ENCODE data around the gene CTU2.

The CTU2 gene

GRCh38 chr16:88736496-88736895, 30.2 kb downstream of the CTU2 start:
- no peak for DNase-seq (ENCODE audit: insufficient read length)
- TF ChIP-seq POLR2AphosphoS5 (IDR thresholded peaks at IDR 0.05; ENCODE audit: low read depth, low read length) (no peak), TAF1 (IDR thresholded peaks at IDR 0.05; ENCODE audit: borderline replicate concordance, low read depth, low read length) (no peak), POLR2A (IDR thresholded peaks at IDR 0.05; ENCODE audit: low read depth, low read length) (no peak)
- FAIRE-seq: no peak

GRCh38 chr16:88737298-88738150, 31.2 kb downstream of the CTU2 start:
- FAIRE-seq (peak; percentile 95), DNase-seq (ENCODE audit: insufficient read length) (peak; percentile 92)
- TF ChIP-seq POLR2A (IDR thresholded peaks at IDR 0.05; ENCODE audit: low read depth, low read length) (no peak), TAF1 (IDR thresholded peaks at IDR 0.05; ENCODE audit: borderline replicate concordance, low read depth, low read length) (no peak), POLR2AphosphoS5 (IDR thresholded peaks at IDR 0.05; ENCODE audit: low read depth, low read length) (no peak)

GRCh38 chr16:88738151-88739084, 32.1 kb downstream of the CTU2 start:
- no peak for TF ChIP-seq POLR2A (IDR thresholded peaks at IDR 0.05; ENCODE audit: low read depth, low read length)
- TF ChIP-seq TAF1 (IDR thresholded peaks at IDR 0.05; ENCODE audit: borderline replicate concordance, low read depth, low read length): no peak
- TF ChIP-seq POLR2AphosphoS5 (IDR thresholded peaks at IDR 0.05; ENCODE audit: low read depth, low read length): no peak
- FAIRE-seq (no peak), DNase-seq (ENCODE audit: insufficient read length) (no peak)

- FAIRE-seq (no peak), DNase-seq (ENCODE audit: insufficient read length) (no peak)
- TF ChIP-seq POLR2A (IDR thresholded peaks at IDR 0.05; ENCODE audit: low read depth, low read length) (no peak), TAF1 (IDR thresholded peaks at IDR 0.05; ENCODE audit: borderline replicate concordance, low read depth, low read length) (no peak), POLR2AphosphoS5 (IDR thresholded peaks at IDR 0.05; ENCODE audit: low read depth, low read length) (no peak)
These were observed 33.1 kb downstream of the CTU2 start for GRCh38 chr16:88739139-88739976.

- no peak for DNase-seq (ENCODE audit: insufficient read length)
- no peak for FAIRE-seq
- TF ChIP-seq POLR2AphosphoS5 (IDR thresholded peaks at IDR 0.05; ENCODE audit: low read depth, low read length) (no peak), POLR2A (IDR thresholded peaks at IDR 0.05; ENCODE audit: low read depth, low read length) (no peak), TAF1 (IDR thresholded peaks at IDR 0.05; ENCODE audit: borderline replicate concordance, low read depth, low read length) (no peak)
These were observed 33.8 kb downstream of the CTU2 start for GRCh38 chr16:88739977-88740726.

GRCh38 chr16:88740727-88741055, 34.4 kb downstream of the CTU2 start:
- no peak for FAIRE-seq
- no peak for DNase-seq (ENCODE audit: insufficient read length)
- no peak for TF ChIP-seq POLR2A (IDR thresholded peaks at IDR 0.05; ENCODE audit: low read depth, low read length)
- TF ChIP-seq POLR2AphosphoS5 (IDR thresholded peaks at IDR 0.05; ENCODE audit: low read depth, low read length): no peak
- TF ChIP-seq TAF1 (IDR thresholded peaks at IDR 0.05; ENCODE audit: borderline replicate concordance, low read depth, low read length): no peak

GRCh38 chr16:88741368-88741767, 35.1 kb downstream of the CTU2 start:
- DNase-seq (ENCODE audit: insufficient read length) (no peak), FAIRE-seq (no peak)
- no peak for TF ChIP-seq POLR2A (IDR thresholded peaks at IDR 0.05; ENCODE audit: low read depth, low read length)
- TF ChIP-seq POLR2AphosphoS5 (IDR thresholded peaks at IDR 0.05; ENCODE audit: low read depth, low read length): no peak
- TF ChIP-seq TAF1 (IDR thresholded peaks at IDR 0.05; ENCODE audit: borderline replicate concordance, low read depth, low read length): no peak

GRCh38 chr16:88742896-88743605, 36.7 kb downstream of the CTU2 start:
- TF ChIP-seq POLR2AphosphoS5 (IDR thresholded peaks at IDR 0.05; ENCODE audit: low read depth, low read length) (no peak), POLR2A (IDR thresholded peaks at IDR 0.05; ENCODE audit: low read depth, low read length) (no peak), TAF1 (IDR thresholded peaks at IDR 0.05; ENCODE audit: borderline replicate concordance, low read depth, low read length) (no peak)
- no peak for FAIRE-seq
- DNase-seq (ENCODE audit: insufficient read length): no peak

GRCh38 chr16:88743693-88744576, 37.6 kb downstream of the CTU2 start:
- DNase-seq (ENCODE audit: insufficient read length) (peak; percentile 87), FAIRE-seq (peak; percentile 74)
- no peak for TF ChIP-seq TAF1 (IDR thresholded peaks at IDR 0.05; ENCODE audit: borderline replicate concordance, low read depth, low read length)
- TF ChIP-seq POLR2AphosphoS5 (IDR thresholded peaks at IDR 0.05; ENCODE audit: low read depth, low read length): no peak
- TF ChIP-seq POLR2A (IDR thresholded peaks at IDR 0.05; ENCODE audit: low read depth, low read length): no peak
